Stimulated activated CD4-positive, alpha-beta T cell treated with anti-CD3 and anti-CD28 coated beads, Interleukin-1b, Interleukin-23, amount 100 ng/mL, for 1 hour (primary cell): ENCODE data around the gene NDST1.

Source experiments
- DNase-seq, 2 donors: peaks; one replicate each; pipeline ENCODE4 v3.0.0-alpha.2; 2020; ENCODE audit warnings: low read depth in 2 of 2

The NDST1 gene

DNA sequence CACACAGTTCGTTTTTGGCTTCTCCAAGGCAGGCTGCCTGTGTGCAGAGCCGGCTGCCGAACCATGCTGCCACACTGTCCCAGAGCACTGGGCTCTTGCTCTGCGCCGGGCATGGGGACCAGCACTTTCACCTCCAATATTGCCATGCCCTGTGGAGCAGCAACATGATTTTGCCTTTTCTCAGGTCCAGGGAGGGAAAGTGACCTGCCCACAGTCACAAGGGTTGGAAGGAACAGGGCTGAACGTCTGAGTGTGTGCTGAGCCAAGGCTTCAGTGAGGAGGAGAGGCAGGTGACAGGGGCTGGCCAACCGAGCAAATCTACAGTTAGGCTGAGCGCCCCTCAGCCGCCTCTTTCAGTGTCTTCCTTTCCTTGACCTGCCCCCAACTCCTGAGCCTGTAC, 98.5 kb downstream of the NDST1 start:
- DNase-seq = no peak

DNA sequence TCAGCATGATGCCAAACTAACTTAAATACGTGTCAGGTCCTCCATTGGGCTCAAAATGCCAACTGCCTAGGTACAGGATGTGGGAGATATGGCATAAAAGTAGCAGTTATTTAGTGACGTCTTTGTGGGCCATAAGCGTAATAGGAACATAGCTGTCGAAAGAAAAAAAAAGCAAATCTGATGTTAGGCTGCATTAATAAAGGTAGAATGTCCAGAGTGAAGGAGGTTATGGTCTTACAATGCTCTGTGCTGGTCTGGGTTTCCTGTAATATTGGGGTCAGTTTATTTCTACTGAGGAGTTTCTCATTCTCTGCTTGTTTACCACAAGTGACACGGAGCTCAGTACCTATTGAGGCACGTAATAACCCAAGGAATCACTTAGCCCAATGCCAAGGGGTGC, 99.2 kb downstream of the NDST1 start:
- DNase-seq = no peak
